OCI-LY7 (cell line): Measurements from ENCODE around the gene HIRIP3. TPM values are rescaled to one million over a fixed set of nuclear protein-coding genes. Genes with fewer than 3 reads are reported as not detected.

Experiments
- BruUV-seq: library from RNA; stranded (reverse); fragments of 400-500 nt; replicated peaks from 2 replicates; lab custom pipeline; 2021; lab: Mats Ljungman, UMichigan
- CTCF ChIA-PET: fragments of 300-600 bp; sonication (Branson Sonifier 250); formaldehyde crosslinking; loops from one replicate; lab custom pipeline; 2022; ENCODE audit warnings: antibody characterized with exemption; ENCODE audit not compliant: unreplicated experiment; lab: Charles Lee
- POLR2A ChIA-PET: fragments of 300-600 bp; sonication (Branson Sonifier 250); formaldehyde crosslinking; loops from one replicate; lab custom pipeline; 2022; ENCODE audit warnings: antibody characterized with exemption; lab: Charles Lee
- DNase-seq: peaks from one replicate; pipeline ENCODE4 v3.0.0-alpha.2; 2015; ENCODE audit warnings: low spot score
- H2AFZ ChIP-seq: fragments of 200-600 bp; sonication (generic), shearing (Covaris generic); 2 replicates; pipeline ENCODE4 v1.6.1; 2014; ENCODE audit warnings: mild to moderate bottlenecking, antibody characterized with exemption, low read length, moderate library complexity
- H3K27ac ChIP-seq: fragments of 200-600 bp; sonication (generic); 2 replicates; pipeline ENCODE4 v1.5.1; 2014; ENCODE audit warnings: mixed run types, low read depth, mild to moderate bottlenecking, moderate library complexity, low read length, inconsistent platforms; ENCODE audit not compliant: poor library complexity, severe bottlenecking
- H3K36me3 ChIP-seq: fragments of 200-600 bp; sonication (generic); 2 replicates; pipeline ENCODE4 v1.6.1; 2014; ENCODE audit warnings: mild to moderate bottlenecking, antibody characterized with exemption, low read length, moderate library complexity, mixed read lengths; ENCODE audit not compliant: insufficient read depth
- H3K4me1 ChIP-seq: fragments of 200-600 bp; sonication (generic); 2 replicates; pipeline ENCODE4 v1.5.1; 2014; ENCODE audit warnings: mild to moderate bottlenecking, low read length; ENCODE audit not compliant: insufficient read depth, poor library complexity, severe bottlenecking
- H3K4me2 ChIP-seq: fragments of 200-600 bp; sonication (generic); 2 replicates; pipeline ENCODE4 v1.6.1; 2014; ENCODE audit warnings: mild to moderate bottlenecking, low read length
- H3K4me3 ChIP-seq: fragments of 200-600 bp; sonication (generic); 2 replicates; pipeline ENCODE4 v1.5.1; 2014; ENCODE audit warnings: mild to moderate bottlenecking, low read depth, low read length; ENCODE audit not compliant: poor library complexity, severe bottlenecking
- H3K79me2 ChIP-seq: fragments of 200-600 bp; sonication (generic); 2 replicates; pipeline ENCODE4 v1.6.1; 2016; ENCODE audit warnings: low read depth, mild to moderate bottlenecking, low read length, moderate library complexity, mixed read lengths; ENCODE audit not compliant: insufficient read depth
- H3K9me2 ChIP-seq: fragments of 200-600 bp; sonication (generic); 2 replicates; pipeline ENCODE4 v1.6.1; 2016; ENCODE audit warnings: mild to moderate bottlenecking, low read length, mixed read lengths; ENCODE audit not compliant: insufficient read depth
- H3K9me3 ChIP-seq: fragments of 200-600 bp; sonication (generic); 2 replicates; pipeline ENCODE4 v1.6.1; 2014; ENCODE audit warnings: mild to moderate bottlenecking, mixed run types, low read length, mixed read lengths
- H4K20me1 ChIP-seq: fragments of 200-600 bp; sonication (generic); 2 replicates; pipeline ENCODE4 v1.6.1; 2014; ENCODE audit warnings: mild to moderate bottlenecking, antibody characterized with exemption, low read length, moderate library complexity, mixed read lengths; ENCODE audit not compliant: insufficient read depth
- CTCF ChIP-seq: fragments of 200-600 bp; sonication (generic); conservative IDR thresholded peaks from 2 replicates; pipeline ENCODE4 v1.5.1; 2014; ENCODE audit warnings: mild to moderate bottlenecking, antibody characterized with exemption, low read length, moderate library complexity, mixed read lengths
- EZH2phosphoT487 ChIP-seq: fragments of 200-600 bp; sonication (generic); IDR thresholded peaks from 2 replicates; pipeline ENCODE4 v1.6.1; 2018; ENCODE audit warnings: low read depth, borderline replicate concordance, mild to moderate bottlenecking, mixed run types, antibody characterized with exemption, low read length, moderate library complexity, mixed read lengths
- intact Hi-C: fragments of 100-400 bp; cut with micrococcal nuclease; formaldehyde crosslinking; loops from one replicate; pipeline ENCODE4 v1.10.0; 2022; ENCODE audit not compliant: unreplicated experiment
- total RNA-seq, 2 experiments: library from RNA; depleted of rRNA in 1 of 2; stranded (reverse); fragments of >200 nt in 1 of 2; shearing (Covaris generic) in 1 of 2; gene quantifications; 2 replicates each; pipeline ENCODE4 v1.2.3, GENCODE V29; 2014 to 2022

The HIRIP3 gene
- total RNA-seq, 2 experiments from 2014 or later, result 43.2 to 60.4 TPM

- no peaks in the 10 kb centered on the region for H3K9me3 ChIP-seq
- ChIA-PET CTCF (no interaction called here), POLR2A (interaction anchor here (0.9 to 2.9 kb wide), 7 partner anchors 16 to 205 kb away, joined by 4 to 11 read pairs (median 5); partner anchors contain the start of genes KCTD13, KIF22, MAZ and TAOK2)
- intact Hi-C loops, result loop anchor here (5.0 to 10.0 kb wide), 2 partner anchors 187 to 380 kb away; partner anchors contain the start of genes MAZ, MYL11 and TBC1D10B
- no TSS peak for BruUV-seq
- H3K9me2 ChIP-seq, result no peaks in the 10 kb centered on the region
- H3K4me1 ChIP-seq, result peaks cover 27% of the 10 kb centered on the region
- no peak for TF ChIP-seq CTCF
- no peak for TF ChIP-seq EZH2phosphoT487
- H4K20me1 ChIP-seq, result no peaks in the 10 kb centered on the region
- peak overlapping the region; percentile 88 for H3K4me2 ChIP-seq
- peaks cover 64% of the 10 kb centered on the region for H3K36me3 ChIP-seq
- H3K79me2 ChIP-seq, result peaks cover 12% of the 10 kb centered on the region; the same call in 1 of the 2 replicates
- H2AFZ ChIP-seq, result peak overlapping the region; percentile 75; the same call in 1 of the 2 replicates
- H3K27ac ChIP-seq, result peak overlapping the region; percentile 90
- H3K4me3 ChIP-seq, result peak overlapping the region; percentile 85
- DNase-seq, result no peak
Measured at GRCh38 chr16:29994600-29995323, 655 bp downstream of the HIRIP3 start.

GRCh38 chr16:29993903-29994599, 1.4 kb downstream of the HIRIP3 start:
- Histone ChIP-seq H3K27ac (peak overlapping the region; percentile 90), H4K20me1 (no peaks in the 10 kb centered on the region), H2AFZ (no peak overlapping the region), H3K4me3 (peak overlapping the region; percentile 85), H3K4me2 (peak overlapping the region; percentile 88), H3K79me2 (peaks cover 12% of the 10 kb centered on the region; the same call in 1 of the 2 replicates), H3K36me3 (peaks cover 71% of the 10 kb centered on the region), H3K9me2 (no peaks in the 10 kb centered on the region), H3K9me3 (no peaks in the 10 kb centered on the region), H3K4me1 (peaks cover 27% of the 10 kb centered on the region)
- TF ChIP-seq EZH2phosphoT487 (no peak), CTCF (no peak)
- intact Hi-C loops, result loop anchor here (10.0 kb wide), 1 partner anchor 381 kb away; the partner anchor contains the start of genes MYL11 and TBC1D10B
- BruUV-seq, result TSS peak; percentile 88
- ChIA-PET CTCF (no interaction called here), POLR2A (interaction anchor here (1.3 to 2.9 kb wide), 3 partner anchors 21 to 68 kb away, joined by 4 to 11 read pairs (median 5); partner anchors contain the start of genes KCTD13, TAOK2 and TMEM219)
- DNase-seq, result no peak
